GM21723 (cell line): ENCODE data around the gene ZNF221.
A peak's percentile ranks its signal among the peaks of the same experiment; 100 is the strongest.
"Not testable (repeated sequence)": the region's sequence is repeated elsewhere in the genome, so short reads cannot be mapped to it uniquely, and the experiment has no call there.

Source experiments
- ATAC-seq: cut with Tn5 transposase; IDR thresholded peaks from one replicate; pipeline ENCODE4 v1.9.1; 2021; ENCODE audit warnings: mild to moderate bottlenecking, moderate library complexity; ENCODE audit not compliant: unreplicated experiment

ZNF221 gene

GRCh38 chr19:43950834-43951645, at the start of gene ZNF221:
TSS of gene ZNF221 (plus strand) at chr19:43951228. CDS start at chr19:43962727, 11,499 bp downstream.
- ATAC-seq = peak; percentile 92

GRCh38 chr19:43901395-43902390, 49.3 kb upstream of the ZNF221 start:
- ATAC-seq = peak; percentile 86

DNA sequence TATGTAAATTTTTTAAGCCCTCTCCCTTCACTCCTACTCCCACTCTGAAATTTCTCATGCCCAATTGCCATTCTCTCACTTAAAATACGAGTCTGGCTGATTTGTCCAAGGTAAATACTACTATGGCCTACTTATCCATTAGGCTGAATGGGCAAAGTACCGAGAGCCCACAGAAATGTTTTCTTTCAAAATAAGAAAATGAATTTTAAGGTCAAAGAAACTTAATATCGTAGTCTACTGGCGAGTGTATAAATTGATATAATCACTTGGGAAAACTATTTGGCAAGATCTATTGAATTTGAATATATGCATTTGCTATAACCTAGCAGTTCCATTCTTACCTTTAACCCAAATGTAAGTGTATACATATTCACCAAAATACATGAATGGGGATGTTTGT, 48.6 kb upstream of the ZNF221 start:
- ATAC-seq = no peak

DNA sequence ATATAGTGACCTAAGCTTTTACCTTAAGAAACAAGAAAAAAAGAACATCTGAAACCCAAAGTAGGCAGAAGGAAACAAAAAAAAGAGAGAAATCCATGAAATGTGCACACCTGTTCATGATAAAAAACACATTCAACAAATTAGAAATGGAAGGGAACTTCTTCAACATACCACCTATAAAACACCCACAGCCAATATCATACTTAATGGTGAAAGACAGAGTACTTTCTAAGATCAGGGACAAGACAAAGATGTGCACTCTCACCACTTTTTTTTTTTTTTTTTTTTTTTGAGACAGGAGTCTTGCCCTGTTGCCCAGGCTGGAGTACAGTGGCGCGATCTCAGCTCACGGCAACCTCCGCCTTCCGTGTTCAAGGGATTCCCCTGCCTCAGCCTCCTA, 45.1 kb upstream of the ZNF221 start:
- ATAC-seq = no peak

DNA sequence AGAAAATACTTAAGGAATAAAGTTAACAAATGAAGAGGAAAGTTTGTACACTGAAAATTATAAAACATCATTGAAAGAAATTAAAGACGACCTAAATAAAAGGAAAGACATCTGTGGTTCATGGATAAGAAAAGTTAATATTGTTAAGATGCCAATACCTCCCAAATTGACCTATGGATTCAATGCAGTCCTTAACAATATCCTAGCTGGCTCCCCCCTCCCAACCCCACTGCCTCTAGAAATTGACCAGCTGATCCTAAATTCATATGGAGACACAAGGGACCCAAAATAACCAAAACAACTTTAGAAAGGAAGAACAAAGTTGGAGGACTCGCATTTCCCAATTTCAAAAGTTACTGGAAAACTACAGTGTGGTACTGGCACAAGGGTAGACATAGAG, 44.3 kb upstream of the ZNF221 start:
- no peak for ATAC-seq

DNA sequence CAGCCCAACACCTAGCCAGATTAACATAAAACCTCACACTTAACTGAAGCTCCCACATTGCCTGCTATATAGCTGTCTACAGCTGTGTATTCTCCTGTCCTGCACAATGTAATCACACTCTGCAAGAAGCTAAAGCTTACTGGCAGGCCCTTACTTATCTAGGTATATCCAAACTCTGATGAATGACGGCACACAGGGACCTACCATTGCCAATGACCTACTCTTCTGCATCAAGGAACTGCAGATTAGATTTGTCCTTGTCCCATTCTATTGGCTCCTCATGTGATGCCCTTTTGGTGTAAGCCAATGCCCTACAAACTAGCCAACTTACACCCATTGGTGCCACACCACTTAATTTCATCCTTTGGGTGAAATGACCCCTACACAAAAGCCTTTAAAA, 42.4 kb upstream of the ZNF221 start:
- no peak for ATAC-seq

GRCh38 chr19:43910884-43911283, 40.1 kb upstream of the ZNF221 start:
- no peak for ATAC-seq

- ATAC-seq = no peak
These were observed 37.6 kb upstream of the ZNF221 start for GRCh38 chr19:43913383-43913782.

DNA sequence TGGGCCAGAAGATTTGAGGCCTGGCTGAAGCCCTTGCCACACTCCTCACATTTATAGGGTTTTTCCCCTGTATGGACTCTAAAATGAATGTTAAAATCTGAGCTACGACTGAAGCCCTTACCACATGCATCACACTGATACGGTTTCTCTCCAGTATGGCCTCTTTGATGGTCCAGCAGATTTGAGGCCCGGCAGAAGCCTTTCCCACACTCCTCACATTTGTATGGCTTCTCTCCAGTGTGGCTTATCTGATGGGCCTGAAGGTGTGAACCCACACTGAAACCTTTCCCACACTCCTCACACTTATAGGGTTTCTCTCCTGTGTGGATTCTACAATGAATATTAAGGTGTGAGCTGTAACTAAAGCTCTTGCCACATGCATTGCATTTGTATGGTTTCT, 37.0 kb upstream of the ZNF221 start:
- no peak for ATAC-seq

- ATAC-seq = no peak
These were observed 27.2 kb upstream of the ZNF221 start for GRCh38 chr19:43923875-43924274.

DNA sequence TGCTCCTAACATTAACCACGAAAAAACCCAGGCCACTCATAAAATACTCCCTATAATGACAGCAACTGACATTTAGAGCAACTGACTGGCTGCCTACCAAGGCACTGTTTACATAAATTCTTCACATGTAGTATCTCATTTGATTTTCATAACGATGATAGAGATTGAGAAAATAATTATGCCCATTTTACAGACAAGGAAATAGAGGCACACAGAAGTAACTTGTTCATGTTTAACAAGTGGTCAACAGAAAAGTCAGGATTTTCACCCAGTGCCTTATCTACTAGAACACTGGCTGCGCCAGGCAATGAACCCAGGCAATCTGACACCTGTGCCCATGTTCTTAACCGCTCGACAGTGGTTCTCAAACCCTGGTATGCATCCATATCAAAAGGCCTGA, 22.2 kb upstream of the ZNF221 start:
- no peak for ATAC-seq

GRCh38 chr19:43934055-43934984, 16.7 kb upstream of the ZNF221 start:
- no peak for ATAC-seq

DNA sequence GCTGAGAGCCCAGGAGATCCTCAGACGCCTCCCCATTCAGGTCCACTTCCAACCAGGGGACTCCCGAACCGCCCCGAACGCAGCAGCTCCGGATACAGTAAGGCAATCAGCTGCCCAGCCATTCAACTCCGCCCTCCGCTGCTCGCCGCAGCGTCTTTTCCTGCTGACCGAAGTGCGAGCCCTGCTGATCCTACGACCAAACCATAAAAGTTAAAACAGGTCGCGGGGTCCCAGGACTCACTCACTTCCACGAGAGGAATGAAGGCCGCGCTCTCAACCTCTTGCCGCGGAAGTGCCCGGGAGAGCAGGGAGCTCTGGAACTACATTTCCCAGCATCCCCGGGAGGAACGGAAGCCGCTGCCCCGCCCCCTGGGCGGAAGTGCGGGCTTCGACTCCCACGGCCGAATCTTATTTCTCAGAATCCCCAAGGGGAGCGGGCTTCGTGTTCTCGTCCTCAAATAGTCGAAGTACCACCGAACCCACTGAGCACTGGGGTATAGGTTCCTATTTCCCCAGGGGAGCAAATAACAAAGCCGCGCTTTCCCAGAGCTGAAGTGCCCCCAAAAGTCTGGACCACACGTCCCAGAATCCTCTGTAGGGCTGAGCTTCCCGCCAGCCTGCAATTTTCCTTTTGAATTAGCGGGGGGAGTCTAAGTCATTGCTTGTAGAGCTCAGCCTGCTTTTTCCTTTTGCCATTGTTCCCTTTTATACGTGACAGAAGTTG, 15.9 kb upstream of the ZNF221 start, which contains the start of gene ZNF45:
TSS of gene ZNF45 (minus strand) at position 298 of the 724 bp plus-strand sequence. CDS start 13,097 bp downstream, outside the sequence.
- ATAC-seq = peak; percentile 97

DNA sequence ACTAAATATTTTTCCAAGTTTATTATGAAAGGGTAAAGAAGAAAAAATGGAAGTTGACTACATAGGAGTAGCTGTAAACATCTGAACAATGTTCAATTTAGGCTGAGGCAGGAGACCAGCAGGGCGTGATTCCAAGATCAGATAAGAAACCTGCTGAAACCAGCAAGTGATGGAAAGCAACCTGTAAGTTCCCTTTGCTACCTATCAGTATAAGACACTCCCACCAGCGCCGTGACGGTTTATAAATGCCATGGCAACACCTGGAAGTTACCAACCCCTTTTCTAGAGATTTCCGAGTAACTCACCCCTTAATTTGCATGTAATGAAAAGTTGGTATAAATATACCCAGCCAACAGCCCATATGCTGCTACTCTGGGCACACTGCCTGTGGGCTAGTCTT, 14.8 kb upstream of the ZNF221 start:
- no peak for ATAC-seq

DNA sequence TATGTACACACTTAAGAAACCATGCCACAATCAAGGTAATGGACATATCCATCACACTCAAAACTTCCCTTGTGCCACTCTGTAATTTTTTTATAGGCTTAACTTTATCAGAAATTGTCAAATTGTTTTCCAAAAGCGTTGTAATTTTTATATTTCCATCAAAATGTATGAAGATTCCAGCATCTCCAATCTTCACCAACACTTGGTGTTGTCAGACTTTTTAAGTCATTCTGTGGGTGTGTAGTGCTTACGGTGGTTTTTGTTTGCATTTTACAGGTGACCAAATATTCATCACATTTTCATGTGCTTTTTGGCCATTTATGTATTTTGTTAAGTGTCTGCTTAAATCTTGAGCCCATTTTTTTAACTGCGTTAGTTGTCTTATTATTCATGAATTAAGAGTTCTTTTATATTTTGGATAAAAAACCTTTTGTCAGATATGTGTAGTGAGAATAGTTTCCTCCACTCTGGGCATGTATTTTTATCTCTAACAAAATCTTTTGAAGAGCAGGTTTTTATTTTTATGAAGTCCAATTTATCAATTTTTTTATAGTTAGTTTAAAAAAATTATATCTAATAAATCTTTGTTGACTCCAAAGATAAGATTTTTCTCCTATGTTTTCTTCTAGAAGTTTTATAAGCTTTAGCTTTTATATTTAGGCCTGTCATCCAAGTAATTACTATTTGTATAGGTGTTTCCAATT, 11.3 kb upstream of the ZNF221 start:
- no peak for ATAC-seq

DNA sequence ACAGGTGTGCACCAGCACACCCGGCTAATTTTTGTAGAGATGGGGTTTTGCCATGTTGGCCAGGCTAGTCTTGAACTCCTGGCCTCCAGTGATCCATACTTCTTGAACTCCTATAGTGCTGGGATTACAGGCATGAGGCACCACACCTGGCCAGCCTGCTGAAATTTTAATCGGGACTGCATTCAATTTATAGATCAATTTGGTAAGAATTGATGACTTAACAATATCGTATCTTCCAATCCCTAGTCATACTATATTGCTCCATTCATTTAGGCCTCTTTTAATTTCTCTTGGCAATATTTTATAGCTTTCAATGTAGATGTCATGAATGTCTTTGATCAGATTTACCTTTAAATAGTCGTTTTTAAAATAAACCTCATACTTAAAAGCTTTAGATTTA, 10.3 kb upstream of the ZNF221 start:
- ATAC-seq = no peak

DNA sequence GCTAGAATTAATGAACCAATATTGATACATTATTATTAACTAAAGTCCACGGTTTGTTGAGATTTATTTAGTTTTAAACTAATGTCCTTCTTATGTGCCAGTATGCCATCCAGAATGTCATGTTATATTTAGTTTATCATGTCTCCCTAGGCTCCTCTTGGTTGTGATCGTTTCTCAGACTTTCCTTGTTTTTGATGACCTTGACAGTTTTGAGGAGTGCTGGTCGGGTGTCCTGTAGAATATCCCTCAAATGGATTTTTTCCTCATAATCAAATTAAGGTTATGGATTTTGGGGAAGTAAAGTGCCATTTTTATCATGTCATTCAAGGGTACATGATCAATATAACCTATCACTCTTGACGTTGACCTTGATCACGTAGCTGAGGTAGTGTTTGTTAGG, 9.8 kb upstream of the ZNF221 start:
- ATAC-seq = no peak

DNA sequence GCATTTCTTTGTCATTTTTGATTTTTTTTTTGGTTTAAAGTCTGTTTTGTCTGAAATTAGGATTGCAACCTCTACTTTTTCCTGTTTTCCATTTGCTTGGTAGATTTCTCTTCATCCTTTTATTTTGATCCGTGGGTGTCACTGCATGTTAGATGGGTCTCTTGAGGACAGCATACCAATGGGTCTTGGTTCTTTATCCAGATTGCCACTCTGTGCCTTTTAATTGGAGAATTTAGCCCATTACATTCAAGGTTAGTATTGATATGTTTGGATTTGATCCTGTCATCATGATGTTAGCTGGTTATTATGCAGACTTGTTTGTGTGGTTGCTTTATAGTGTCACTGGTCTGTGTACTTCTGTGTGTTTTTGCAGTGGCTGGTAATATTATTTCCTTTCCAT, 3.6 kb upstream of the ZNF221 start:
- not testable (repeated sequence) for ATAC-seq

- ATAC-seq = not testable (repeated sequence)
These were observed 1.2 kb upstream of the ZNF221 start for GRCh38 chr19:43949803-43950202.
